HG02973 (cell line): ENCODE results near the gene NEK10.
"Not testable (repeated sequence)": the region's sequence is repeated elsewhere in the genome, so short reads cannot be mapped to it uniquely, and the experiment has no call there.

Experiments
- ATAC-seq: cut with Tn5 transposase; IDR thresholded peaks from one replicate; pipeline ENCODE4 v1.9.1; 2021; ENCODE audit warnings: moderate library complexity; ENCODE audit not compliant: unreplicated experiment

NEK10 gene, protein sequence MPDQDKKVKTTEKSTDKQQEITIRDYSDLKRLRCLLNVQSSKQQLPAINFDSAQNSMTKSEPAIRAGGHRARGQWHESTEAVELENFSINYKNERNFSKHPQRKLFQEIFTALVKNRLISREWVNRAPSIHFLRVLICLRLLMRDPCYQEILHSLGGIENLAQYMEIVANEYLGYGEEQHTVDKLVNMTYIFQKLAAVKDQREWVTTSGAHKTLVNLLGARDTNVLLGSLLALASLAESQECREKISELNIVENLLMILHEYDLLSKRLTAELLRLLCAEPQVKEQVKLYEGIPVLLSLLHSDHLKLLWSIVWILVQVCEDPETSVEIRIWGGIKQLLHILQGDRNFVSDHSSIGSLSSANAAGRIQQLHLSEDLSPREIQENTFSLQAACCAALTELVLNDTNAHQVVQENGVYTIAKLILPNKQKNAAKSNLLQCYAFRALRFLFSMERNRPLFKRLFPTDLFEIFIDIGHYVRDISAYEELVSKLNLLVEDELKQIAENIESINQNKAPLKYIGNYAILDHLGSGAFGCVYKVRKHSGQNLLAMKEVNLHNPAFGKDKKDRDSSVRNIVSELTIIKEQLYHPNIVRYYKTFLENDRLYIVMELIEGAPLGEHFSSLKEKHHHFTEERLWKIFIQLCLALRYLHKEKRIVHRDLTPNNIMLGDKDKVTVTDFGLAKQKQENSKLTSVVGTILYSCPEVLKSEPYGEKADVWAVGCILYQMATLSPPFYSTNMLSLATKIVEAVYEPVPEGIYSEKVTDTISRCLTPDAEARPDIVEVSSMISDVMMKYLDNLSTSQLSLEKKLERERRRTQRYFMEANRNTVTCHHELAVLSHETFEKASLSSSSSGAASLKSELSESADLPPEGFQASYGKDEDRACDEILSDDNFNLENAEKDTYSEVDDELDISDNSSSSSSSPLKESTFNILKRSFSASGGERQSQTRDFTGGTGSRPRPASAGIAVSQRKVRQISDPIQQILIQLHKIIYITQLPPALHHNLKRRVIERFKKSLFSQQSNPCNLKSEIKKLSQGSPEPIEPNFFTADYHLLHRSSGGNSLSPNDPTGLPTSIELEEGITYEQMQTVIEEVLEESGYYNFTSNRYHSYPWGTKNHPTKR

DNA sequence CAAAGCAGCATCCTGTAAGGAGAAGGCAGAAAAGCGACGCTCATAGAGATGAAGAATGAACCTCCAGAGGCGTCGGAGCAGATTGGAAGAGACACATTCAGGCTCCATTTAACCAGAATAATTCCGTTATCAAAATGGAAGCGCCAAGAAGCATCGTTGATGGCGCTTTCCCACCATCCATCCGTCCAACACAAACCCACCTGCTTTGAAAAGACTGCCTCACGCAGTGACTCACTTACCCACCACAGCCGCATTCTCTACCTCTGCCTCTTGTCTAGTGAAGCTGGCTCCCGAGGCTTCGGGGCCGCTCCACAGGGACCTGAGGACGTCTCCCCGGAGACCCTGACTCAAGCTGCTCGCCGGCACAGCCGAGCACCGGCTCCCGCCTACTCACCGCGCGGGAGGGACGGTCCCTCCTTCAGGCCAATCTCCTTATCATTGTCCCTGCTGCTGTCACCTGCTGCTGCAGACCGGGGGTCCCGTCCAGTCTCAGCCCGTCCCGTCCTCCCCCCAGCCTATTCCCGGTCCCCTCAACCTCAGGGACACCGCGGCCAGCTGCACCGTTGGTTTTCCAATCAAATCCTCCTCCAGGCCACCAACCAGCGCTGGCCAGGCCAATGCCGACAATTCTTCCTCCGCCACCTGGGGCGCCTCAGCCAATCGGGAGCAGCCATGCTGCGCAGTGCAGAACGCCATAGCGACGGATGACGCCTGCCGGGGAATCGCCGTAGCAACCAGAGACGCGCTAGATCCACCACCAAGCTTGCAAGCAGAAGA lies at the start of gene NEK10:
Gene NEK10, minus strand, starts transcription at position 553 of the 777 bp plus-strand sequence. CDS start 16,501 bp downstream, outside the sequence.
- peak; percentile 100 for ATAC-seq

DNA sequence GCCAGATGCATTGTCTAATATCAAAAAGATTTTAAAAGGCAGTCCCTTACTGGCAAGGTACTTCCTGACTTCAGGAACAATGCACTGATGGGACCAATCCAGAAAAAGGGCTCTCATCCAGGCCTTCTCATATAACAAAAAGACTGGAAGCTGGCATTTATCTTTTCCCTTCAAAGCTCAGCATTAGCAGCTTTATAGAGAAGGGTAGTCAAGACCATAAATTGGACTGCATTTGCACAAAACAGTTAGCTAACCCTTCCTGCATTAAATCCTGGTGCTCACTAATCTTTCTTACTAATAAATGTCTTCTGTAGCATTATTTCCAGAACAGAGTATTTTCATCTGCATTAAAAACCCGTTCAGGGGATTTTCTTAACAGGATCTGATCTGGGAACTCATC lies 46.0 kb upstream of the NEK10 start:
- no peak for ATAC-seq

DNA sequence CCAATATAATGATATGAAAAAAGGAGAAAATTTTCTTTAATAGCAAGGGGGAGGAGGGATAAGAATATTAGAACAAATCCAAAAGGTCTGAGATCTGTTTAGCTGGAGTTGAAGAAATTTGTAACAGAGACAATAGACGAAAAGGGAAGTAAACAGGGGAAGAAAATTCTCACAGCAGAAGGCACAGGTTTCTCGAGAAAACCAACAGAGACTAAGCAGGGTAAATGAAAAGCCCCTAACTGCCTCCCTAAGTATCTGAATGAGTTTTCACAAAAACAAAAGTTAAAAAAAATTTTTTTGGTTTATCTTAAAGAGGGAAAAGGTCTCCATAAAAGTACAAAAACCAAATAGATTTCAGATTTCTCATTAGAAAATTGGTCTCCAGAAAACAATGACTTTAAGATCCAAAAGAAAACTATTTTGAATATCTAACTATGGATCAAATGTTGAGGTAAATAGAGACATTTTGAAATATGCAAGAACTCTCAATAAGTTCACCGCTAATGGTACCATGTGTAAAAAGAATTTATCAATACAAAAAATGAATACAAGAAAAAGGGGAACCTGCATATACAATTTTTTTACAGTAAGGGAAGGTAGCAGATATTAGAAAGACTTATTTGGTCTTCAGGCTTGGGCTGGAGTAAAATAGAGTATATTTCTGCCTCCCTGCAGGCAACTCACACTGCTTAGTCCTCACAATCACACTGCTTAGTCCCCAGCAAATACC lies 23.9 kb upstream of the NEK10 start:
- no peak for ATAC-seq

DNA sequence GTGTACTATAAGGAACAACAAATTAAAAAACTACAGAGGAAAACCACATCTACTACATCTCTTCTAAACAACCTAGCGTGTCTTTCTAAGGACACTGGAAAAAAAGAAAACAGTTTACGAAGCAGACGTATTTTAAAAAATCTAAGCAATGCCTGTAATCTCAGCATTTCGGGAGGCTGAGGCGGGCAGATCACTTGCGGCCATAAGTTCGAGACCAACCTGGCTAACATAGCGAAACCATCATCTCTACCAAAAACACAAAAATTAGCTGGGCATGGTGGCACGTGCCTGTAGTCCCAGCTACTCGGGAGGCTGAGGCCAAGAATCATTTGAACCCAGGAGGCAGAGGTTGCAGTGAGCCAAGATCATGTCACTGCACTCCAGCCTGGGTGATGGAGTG lies 23.2 kb upstream of the NEK10 start:
- ATAC-seq, result not testable (repeated sequence)

DNA sequence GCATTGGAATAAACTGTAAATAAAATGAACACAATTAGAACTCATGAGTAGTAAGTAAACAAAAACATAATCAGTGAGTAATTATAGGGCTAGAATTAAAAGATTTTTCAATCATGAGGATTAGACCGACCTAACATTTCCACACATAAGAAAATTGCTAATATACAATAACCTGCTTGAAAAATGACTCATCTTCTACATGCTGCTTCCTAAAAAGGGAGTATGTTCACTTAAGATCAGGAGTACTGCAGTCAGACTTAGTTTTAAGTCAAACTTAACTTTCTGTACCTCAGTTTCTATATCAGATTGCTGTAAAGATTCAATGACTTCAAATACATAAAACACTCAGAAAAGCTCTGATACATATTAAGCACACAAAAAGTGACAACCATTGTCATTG lies 22.6 kb upstream of the NEK10 start:
- ATAC-seq, result no peak

DNA sequence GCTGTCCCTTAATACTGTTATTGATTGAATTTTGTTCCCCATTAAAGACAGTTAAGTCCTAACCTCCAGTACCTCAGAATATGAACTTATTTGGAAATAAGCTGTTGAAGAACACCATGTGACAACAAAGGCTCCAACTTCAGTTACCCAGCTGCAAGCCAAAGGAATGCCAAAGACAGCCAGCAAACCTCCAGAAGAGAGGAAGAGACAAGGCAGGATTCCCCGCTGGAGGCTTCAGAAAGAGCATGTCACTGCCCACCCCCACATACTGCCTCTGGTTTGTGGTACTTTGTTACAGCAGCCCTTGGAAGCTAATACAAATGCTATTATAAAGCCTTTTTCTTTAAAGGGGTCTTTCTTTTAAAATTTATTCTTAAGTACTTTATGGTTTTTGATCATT lies 18.4 kb upstream of the NEK10 start:
- ATAC-seq, result no peak

DNA sequence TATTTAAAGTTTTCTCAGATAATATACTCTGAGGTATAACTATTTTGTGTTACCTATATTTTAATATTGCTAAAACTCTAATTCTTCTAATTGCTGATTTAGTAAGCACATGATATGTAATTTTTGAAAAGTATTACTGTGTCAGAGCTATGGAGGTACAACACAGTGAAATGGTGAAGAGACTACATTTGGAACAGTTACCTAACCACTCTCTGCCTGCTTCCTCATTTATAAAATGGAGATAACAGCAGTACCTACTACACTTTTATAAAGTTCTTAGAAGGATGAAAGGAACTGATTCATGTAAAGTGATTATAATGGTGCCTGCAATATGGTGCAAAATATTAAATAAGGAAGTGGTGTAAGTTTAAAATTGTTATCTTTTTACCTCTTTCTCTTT lies 16.3 kb upstream of the NEK10 start:
- no peak for ATAC-seq

DNA sequence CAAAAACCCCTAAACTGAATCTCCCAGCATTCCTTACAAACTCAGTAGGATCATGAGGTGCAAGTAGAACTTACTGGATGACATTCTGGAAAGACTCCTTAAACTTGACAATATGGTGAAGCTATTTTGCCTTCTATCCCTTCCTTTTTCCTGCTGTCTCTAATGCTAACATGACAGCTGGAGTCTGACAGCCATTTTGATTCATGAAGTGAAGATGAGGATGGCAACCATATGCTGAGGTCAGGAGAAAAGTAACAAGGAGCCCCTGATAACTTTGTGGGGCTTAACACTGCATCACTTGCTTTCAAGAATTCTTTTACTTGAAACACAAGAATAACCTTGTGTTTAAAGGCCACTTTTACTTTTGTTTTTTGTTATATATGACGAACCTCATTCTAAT lies 15.0 kb upstream of the NEK10 start:
- no peak for ATAC-seq

DNA sequence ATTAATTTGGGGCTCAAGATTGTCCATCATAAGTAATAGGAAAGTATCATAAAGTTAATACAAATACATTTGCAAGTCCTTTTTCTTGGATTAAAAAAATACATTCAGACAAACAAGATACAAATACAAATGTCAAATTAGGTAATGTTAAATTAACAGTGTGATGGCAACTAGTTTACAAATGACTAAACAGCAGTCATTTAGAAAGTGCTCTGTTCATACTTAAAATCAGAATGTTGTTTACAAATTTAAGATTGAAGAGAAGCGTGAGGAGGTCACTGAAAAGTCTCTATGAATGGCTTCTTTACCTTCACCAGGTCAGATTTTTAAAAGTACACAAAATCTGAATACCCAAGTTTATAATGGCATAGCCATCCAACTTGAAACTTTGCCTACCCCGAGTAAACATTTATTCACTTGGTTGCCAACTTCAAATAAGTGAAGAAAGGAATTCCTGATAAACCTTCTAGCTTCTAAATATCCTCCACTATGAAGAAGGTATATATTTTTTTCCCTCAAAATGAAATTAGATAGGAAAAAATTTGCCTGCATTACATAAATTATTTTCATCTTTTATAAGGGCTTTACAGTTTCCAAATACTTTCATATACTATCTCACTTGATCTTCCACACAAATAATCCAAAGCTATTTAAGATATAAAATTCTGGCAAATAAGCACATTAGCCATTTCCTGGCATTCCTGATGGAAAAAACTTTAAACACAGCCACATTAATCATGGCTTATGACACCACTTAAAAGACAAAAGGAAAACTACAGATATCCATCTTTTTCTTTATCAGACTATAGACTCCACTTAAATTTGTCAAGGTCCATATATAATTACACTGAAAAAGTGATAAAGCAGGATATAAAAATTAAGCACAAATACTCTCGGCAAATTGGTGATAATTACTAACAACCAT lies 11.5 kb upstream of the NEK10 start:
- ATAC-seq, result no peak

DNA sequence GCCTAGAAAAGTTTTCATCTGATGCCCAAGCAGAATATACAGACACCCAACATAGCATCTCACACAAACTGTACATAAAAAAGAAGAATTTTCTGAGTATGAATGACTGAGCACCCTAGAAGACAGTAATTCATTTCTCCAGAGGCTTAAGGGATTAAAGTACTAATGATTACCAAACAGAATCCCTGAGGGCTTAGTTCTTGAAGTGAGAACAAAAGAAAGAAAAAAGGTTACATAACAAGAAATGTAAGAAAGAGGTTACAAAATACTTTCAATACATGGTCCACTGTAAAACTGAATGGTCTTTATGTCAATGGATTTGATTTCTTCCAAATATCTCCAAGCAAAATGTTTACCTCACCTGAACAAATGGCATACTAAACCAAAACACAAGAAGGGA lies 9.1 kb upstream of the NEK10 start:
- no peak for ATAC-seq

DNA sequence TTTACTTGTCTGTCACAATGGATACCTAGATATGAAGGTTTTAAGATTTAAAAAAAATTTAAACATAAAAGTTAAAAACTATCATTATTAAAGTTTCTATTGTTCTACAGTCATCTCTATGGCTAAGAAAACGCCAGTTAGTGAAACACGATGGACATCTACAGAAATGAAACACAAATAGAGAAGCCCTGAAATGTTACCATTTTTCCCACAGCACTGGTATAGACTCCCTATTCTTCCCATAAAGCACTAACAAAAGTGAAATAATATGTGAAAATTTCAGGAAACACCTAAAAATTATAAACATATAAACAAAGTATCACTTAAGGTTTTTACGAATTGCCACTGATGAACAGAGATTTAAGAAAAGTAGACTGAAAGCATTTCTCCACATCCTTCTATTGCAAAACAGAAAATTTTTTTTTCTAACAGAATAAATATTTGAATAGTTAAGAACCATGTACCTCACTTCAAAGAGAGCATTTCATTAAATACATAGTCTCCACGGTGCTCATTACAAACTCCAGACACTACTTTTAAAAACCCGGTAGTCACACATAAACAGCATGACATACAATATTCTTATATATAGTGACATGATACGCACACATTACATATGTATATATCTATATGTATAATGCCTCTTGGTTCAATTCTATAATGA lies 7.1 kb upstream of the NEK10 start:
- no peak for ATAC-seq

DNA sequence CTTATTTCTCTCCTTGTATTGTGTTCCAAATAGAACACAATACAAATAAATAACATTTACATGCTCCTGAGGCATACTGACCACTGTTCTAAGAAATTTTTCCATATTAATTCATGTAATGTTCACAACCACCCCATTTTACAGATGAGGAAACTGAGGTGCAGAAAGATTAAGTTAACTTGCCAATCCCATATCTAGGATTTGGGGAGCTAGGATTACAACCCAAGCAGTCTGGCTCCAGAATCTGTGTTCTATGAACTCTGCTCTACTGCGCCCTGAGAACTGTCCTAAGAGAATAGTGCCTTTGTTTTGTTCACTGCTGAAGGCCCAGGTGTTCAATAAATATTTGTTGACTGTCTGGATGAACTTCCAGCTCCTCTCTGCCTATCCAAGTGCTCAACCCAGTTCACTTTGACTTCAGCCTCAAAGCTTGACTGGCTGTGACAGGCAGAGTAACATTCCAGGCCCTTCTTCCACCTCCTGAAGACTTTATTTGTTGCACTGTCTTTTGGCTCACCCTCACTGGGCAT lies 3.1 kb downstream of the NEK10 start:
- ATAC-seq, result no peak

DNA sequence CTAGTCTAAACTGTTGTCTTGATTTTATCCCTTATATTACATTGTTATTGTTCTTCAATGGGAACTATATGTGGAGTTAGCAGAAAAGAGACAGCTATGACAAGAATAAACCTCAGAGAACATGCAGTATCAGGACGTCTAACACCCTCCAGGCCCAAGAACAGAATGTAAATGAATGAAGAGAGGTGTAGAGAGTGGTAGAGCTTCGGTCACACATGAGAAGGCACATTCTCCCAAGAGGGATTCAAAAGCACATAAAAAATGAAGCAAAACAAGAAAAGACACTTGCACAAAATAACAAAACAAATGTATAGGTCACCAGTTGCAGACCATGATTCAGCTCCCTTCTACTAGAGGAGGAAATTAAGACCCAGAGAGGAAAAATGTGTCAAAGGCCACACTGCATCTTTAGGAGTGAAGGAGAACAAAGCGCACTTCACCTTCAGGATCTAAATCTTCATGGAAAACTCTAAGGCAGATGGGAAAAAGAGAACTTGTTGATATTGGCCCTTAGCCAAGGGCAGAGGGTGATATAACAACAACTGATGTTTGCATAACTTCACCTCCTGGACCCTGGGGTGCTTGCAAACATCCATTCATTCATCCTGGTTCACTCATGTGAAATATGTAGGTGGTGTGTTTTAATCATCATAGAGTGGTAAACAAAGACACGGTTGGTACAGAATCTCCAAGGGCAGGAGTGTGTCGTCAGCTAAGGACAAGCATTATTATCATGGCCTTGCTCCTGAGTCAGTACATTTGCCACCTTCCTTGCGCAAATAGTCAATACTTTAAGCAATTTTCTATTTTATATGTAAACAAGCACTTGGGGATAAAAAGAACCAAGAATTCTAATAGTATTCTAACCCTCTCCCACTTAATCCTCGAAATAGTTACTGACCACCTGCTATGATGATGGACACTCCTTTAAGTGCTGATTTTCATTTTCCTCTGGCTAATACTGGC lies 8.8 kb downstream of the NEK10 start:
- no peak for ATAC-seq

DNA sequence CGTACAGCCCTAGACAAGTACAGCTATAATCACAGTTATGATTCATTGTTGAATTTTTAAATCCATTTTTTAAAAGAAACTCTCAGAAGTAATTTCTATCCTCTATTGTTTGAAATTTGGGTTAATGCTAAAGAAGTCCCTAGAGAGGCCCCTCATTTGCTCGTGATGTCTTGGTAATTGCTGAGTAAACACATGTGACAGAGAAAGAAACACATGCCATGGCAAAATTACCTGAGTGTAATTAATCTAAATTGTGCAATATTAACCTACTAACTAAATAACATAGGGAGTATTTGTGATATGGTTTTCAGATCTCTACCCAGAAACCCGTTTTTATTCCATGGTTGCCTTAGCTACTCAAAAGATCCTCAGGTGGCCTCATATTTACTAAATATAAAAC lies 10.8 kb downstream of the NEK10 start:
- ATAC-seq, result no peak

DNA sequence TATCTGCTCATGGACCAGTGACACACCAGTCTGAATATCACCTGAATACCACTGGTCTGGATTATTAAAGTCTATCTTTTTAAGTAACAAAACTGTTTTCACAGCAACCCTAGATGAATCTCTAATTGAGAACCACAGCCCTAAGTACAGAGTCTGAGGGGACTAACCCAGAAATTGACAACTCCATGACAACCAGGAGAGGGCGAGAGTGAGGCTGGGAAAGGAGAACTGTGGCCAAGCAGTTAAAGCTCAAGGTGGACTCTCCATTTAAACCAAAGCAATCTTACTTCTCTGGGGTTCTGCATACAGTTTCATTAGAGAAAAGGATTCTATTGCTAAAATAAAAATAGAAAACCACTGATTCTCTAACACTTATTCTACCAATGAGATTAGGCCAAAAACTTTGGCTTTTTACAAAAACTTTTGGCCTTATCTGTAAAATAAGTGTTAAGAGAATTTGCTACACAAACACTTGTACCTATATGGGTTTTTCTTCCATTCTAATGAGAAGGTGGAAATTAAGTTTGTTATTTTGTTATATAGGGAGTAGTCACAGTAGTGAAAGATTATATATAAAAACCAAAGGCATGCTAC lies 11.4 kb downstream of the NEK10 start:
- ATAC-seq, result peak; percentile 87

DNA sequence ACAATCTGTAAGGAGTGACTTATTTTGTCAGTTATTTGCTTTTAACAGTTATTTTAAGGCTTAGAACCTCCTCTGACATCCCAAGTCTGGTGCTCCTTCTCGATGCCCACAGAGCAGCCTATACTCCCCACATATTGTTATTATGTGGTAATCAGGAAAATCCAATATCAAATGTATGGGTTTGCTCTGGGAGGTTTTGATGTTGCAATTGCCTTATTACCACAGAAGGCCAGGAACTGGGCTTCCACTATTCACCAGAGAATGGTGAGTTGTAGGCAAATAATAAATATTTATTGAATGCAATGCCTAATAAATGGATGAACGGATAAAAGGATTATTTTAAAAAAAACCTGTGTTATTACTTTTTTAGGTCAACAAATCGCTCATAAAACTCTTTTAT lies 12.2 kb downstream of the NEK10 start:
- ATAC-seq, result no peak
